H9 (cell line): ENCODE data around the gene XPNPEP3. TPM values are rescaled to one million over a fixed set of nuclear protein-coding genes. Genes with fewer than 3 reads are reported as not detected.

Experiments used
- DNase-seq: peaks from one replicate; pipeline ENCODE4 v3.0.0-alpha.2; 2017
- H2AFZ ChIP-seq: one replicate; pipeline ENCODE4 v1.6.1; 2013; ENCODE audit warnings: mild to moderate bottlenecking, low read length, control low read depth, moderate library complexity
- H2AK5ac ChIP-seq: 2 replicates; pipeline ENCODE4 v1.6.1; 2013; ENCODE audit warnings: low read length, control low read depth, mixed read lengths; ENCODE audit not compliant: insufficient read length
- H2BK120ac ChIP-seq: one replicate; pipeline ENCODE4 v1.6.1; 2013; ENCODE audit warnings: low read depth, mild to moderate bottlenecking, low read length, control low read depth, inconsistent platforms; ENCODE audit not compliant: poor library complexity, severe bottlenecking
- H2BK12ac ChIP-seq: 2 replicates; pipeline ENCODE4 v1.6.1; 2013; ENCODE audit warnings: low read length, control low read depth, mixed read lengths, low read depth; ENCODE audit not compliant: insufficient read length
- H2BK15ac ChIP-seq: 2 replicates; pipeline ENCODE4 v1.6.1; 2013; ENCODE audit warnings: low read depth, low read length, control low read depth
- H2BK20ac ChIP-seq: one replicate; pipeline ENCODE4 v1.6.1; 2013; ENCODE audit warnings: low read depth, mild to moderate bottlenecking, low read length, control low read depth, inconsistent platforms; ENCODE audit not compliant: poor library complexity, severe bottlenecking
- H2BK5ac ChIP-seq: 2 replicates; pipeline ENCODE4 v1.6.1; 2013; ENCODE audit warnings: low read length, control low read depth, mixed read lengths; ENCODE audit not compliant: insufficient read length
- H3K14ac ChIP-seq: 2 replicates; pipeline ENCODE4 v1.6.1; 2013; ENCODE audit warnings: low read length, control low read depth; ENCODE audit not compliant: insufficient read depth
- H3K18ac ChIP-seq: 2 replicates; pipeline ENCODE4 v1.6.1; 2013; ENCODE audit warnings: low read depth, mild to moderate bottlenecking, mixed read lengths, low read length, control low read depth; ENCODE audit not compliant: insufficient read length
- H3K23ac ChIP-seq: 2 replicates; pipeline ENCODE4 v1.6.1; 2013; ENCODE audit warnings: low read length, control low read depth, mixed read lengths, low read depth; ENCODE audit not compliant: insufficient read length
- H3K23me2 ChIP-seq: 2 replicates; pipeline ENCODE4 v1.6.1; 2013; ENCODE audit warnings: low read depth, mild to moderate bottlenecking, mixed read lengths, low read length, control low read depth; ENCODE audit not compliant: insufficient read length, poor library complexity, severe bottlenecking
- H3K27ac ChIP-seq: 2 replicates; pipeline ENCODE4 v1.5.1; 2013; ENCODE audit warnings: low read length, control low read depth, mixed read lengths, low read depth; ENCODE audit not compliant: insufficient read length
- H3K27me3 ChIP-seq: 2 replicates; pipeline ENCODE4 v1.6.1; 2013; ENCODE audit warnings: low read length, control low read depth, inconsistent platforms; ENCODE audit not compliant: insufficient read depth
- H3K4ac ChIP-seq: 2 replicates; pipeline ENCODE4 v1.6.1; 2013; ENCODE audit warnings: low read depth, mild to moderate bottlenecking, control low read depth, inconsistent platforms, low read length, moderate library complexity
- H3K4me1 ChIP-seq: 2 replicates; pipeline ENCODE4 v1.6.1; 2013; ENCODE audit warnings: low read length, control low read depth, inconsistent platforms; ENCODE audit not compliant: insufficient read depth
- H3K4me2 ChIP-seq: 2 replicates; pipeline ENCODE4 v1.6.1; 2013; ENCODE audit warnings: low read length, control low read depth, mixed read lengths; ENCODE audit not compliant: insufficient read length, insufficient read depth
- H3K56ac ChIP-seq: 2 replicates; pipeline ENCODE4 v1.6.1; 2013; ENCODE audit warnings: low read depth, mild to moderate bottlenecking, mixed read lengths, low read length, control low read depth; ENCODE audit not compliant: insufficient read length
- H3K79me1 ChIP-seq: 2 replicates; pipeline ENCODE4 v1.6.1; 2013; ENCODE audit warnings: low read depth, mild to moderate bottlenecking, moderate library complexity, low read length, control low read depth, inconsistent platforms; ENCODE audit not compliant: insufficient read depth, poor library complexity, severe bottlenecking
- H3K79me2 ChIP-seq: 2 replicates; pipeline ENCODE4 v1.6.1; 2013; ENCODE audit warnings: low read length, control low read depth, inconsistent platforms; ENCODE audit not compliant: insufficient read depth
- H3K9ac ChIP-seq: 2 replicates; pipeline ENCODE4 v1.6.1; 2013; ENCODE audit warnings: low read length, control low read depth, mixed read lengths; ENCODE audit not compliant: insufficient read length; ENCODE audit errors: extremely low read depth
- H3K9me3 ChIP-seq: one replicate; pipeline ENCODE4 v1.6.1; 2013; ENCODE audit warnings: low read depth, low read length, inconsistent platforms; ENCODE audit not compliant: control insufficient read depth
- H3T11ph ChIP-seq: one replicate; pipeline ENCODE4 v1.6.1; 2013; ENCODE audit warnings: mild to moderate bottlenecking, low read length, control low read depth, inconsistent platforms
- H4K20me1 ChIP-seq: one replicate; pipeline ENCODE4 v1.6.1; 2013; ENCODE audit not compliant: control insufficient read depth, insufficient read length, insufficient read depth
- H4K5ac ChIP-seq: 2 replicates; pipeline ENCODE4 v1.6.1; 2013; ENCODE audit warnings: low read depth, mild to moderate bottlenecking, mixed read lengths, low read length, control low read depth; ENCODE audit not compliant: insufficient read length
- H4K8ac ChIP-seq: replicated peaks from 2 replicates; pipeline ENCODE4 v1.6.1; 2013; ENCODE audit warnings: low read length, control low read depth, mixed read lengths, low read depth; ENCODE audit not compliant: insufficient read length
- H4K91ac ChIP-seq: 2 replicates; pipeline ENCODE4 v1.6.1; 2013; ENCODE audit warnings: low read depth, mild to moderate bottlenecking, moderate library complexity, mixed read lengths, low read length, control low read depth; ENCODE audit not compliant: insufficient read length
- H3K27ac Mint-ChIP-seq, 3 experiments: 2 replicates in 2 of 3; 3 replicates in 1 of 3; pipeline ENCODE4 v1.8.0; 2020 to 2021; ENCODE audit warnings: mixed read lengths in 3 of 3, mild to moderate bottlenecking in 1 of 3, moderate library complexity in 1 of 3
- H3K27me3 Mint-ChIP-seq: 2 replicates; pipeline ENCODE4 v1.8.0; 2021; ENCODE audit warnings: low read depth, mild to moderate bottlenecking, moderate library complexity, mixed read lengths
- H3K36me3 Mint-ChIP-seq, 3 experiments: 2 replicates in 2 of 3; 3 replicates in 1 of 3; pipeline ENCODE4 v1.8.0; 2020 to 2021; ENCODE audit warnings: low read depth in 3 of 3, mixed read lengths in 3 of 3; ENCODE audit not compliant: insufficient read depth in 1 of 3
- H3K4me1 Mint-ChIP-seq, 2 experiments: 2 replicates each; pipeline ENCODE4 v1.8.0; 2020; ENCODE audit warnings: mixed read lengths in 2 of 2
- H3K4me3 Mint-ChIP-seq, 2 experiments: 2 replicates in 1 of 2; 3 replicates in 1 of 2; pipeline ENCODE4 v1.8.0; 2020 to 2021; ENCODE audit warnings: mild to moderate bottlenecking in 2 of 2, mixed read lengths in 2 of 2, moderate library complexity in 1 of 2
- H3K9me3 Mint-ChIP-seq, 2 experiments: 2 replicates in 1 of 2; 3 replicates in 1 of 2; pipeline ENCODE4 v1.8.0; 2020; ENCODE audit warnings: mild to moderate bottlenecking in 2 of 2, mixed read lengths in 2 of 2, moderate library complexity in 1 of 2
- WGBS: extraction: QIAGEN DNeasy Blood & Tissue Kit; methylation state at CpG from one replicate; pipeline ENCODE4 v1.1.7; 2013; ENCODE audit warnings: missing lambda C conversion rate, low lambda C conversion rate, mixed read lengths; ENCODE audit not compliant: insufficient read length; ENCODE audit errors: extremely low coverage; 5-methylcytosine and 5-hydroxymethylcytosine counted together
- total RNA-seq: library from RNA; stranded (reverse); gene quantifications from 2 replicates; pipeline ENCODE4 v1.2.1, GENCODE V29; 2021
- TF ChIP-seq, protein P1 (sequence below): fragments of 200-600 bp; sonication (generic); conservative IDR thresholded peaks from 3 replicates; pipeline ENCODE4 v1.8.0; 2021; ENCODE audit warnings: antibody characterized with exemption, mild to moderate bottlenecking

Gene XPNPEP3
- total RNA-seq, 1 experiment from 2014 or later, result 18.3 TPM

DNA sequence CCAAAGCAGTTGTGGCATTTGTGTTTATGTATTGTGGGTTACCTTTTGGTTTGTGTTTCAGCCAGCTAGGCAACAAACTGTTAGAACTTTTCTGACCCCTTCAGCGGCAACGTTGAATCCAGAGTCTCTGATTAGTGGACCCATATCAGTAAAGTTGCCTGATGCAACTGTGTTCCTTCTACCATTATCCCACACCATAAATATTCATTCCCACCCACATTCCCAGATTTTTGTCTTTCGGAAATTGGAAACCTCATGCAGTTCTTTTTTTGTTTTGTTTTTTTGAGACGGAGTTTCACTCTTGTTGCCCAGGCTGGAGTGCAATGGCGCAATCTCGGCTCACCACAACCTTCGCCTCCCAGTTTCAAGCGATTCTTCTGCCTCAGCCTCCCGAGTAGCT lies 63.6 kb downstream of the XPNPEP3 start:
- no CpG with 5 or more reads among the region's 9 CpGs for WGBS
- H3K4me1 Mint-ChIP-seq, result no peaks in the 10 kb centered on the region
- H4K5ac ChIP-seq, result no peak overlapping the region
- no peak overlapping the region for H2BK20ac ChIP-seq
- no peaks in the 10 kb centered on the region for H3K79me1 ChIP-seq
- no peak overlapping the region for H2AFZ ChIP-seq
- H2AK5ac ChIP-seq, result no peak overlapping the region
- H3K18ac ChIP-seq, result no peak overlapping the region
- H3K23ac ChIP-seq, result no peak overlapping the region
- H3K4ac ChIP-seq, result no peak overlapping the region
- H3K36me3 Mint-ChIP-seq, result peaks cover 12 to 43% (median 29%) of the 10 kb centered on the region in 3 experiments; a peak in 6 of 7 replicates
- no peaks in the 10 kb centered on the region for H4K20me1 ChIP-seq
- no peak overlapping the region for H2BK120ac ChIP-seq
- no peak overlapping the region for H3K4me2 ChIP-seq
- H4K91ac ChIP-seq, result no peak overlapping the region
- no peak for DNase-seq
- H3K9me3 Mint-ChIP-seq, result no peaks in the 10 kb centered on the region
- no peak overlapping the region for H2BK12ac ChIP-seq
- no peaks in the 10 kb centered on the region for H3K9me3 ChIP-seq
- H3K27me3 Mint-ChIP-seq, result no peaks in the 10 kb centered on the region
- TF ChIP-seq, protein P1, sequence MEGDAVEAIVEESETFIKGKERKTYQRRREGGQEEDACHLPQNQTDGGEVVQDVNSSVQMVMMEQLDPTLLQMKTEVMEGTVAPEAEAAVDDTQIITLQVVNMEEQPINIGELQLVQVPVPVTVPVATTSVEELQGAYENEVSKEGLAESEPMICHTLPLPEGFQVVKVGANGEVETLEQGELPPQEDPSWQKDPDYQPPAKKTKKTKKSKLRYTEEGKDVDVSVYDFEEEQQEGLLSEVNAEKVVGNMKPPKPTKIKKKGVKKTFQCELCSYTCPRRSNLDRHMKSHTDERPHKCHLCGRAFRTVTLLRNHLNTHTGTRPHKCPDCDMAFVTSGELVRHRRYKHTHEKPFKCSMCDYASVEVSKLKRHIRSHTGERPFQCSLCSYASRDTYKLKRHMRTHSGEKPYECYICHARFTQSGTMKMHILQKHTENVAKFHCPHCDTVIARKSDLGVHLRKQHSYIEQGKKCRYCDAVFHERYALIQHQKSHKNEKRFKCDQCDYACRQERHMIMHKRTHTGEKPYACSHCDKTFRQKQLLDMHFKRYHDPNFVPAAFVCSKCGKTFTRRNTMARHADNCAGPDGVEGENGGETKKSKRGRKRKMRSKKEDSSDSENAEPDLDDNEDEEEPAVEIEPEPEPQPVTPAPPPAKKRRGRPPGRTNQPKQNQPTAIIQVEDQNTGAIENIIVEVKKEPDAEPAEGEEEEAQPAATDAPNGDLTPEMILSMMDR, result no peak
- H3K79me2 ChIP-seq, result no peaks in the 10 kb centered on the region
- H3K23me2 ChIP-seq, result no peaks in the 10 kb centered on the region
- H2BK5ac ChIP-seq, result no peak overlapping the region
- no peak overlapping the region for H4K8ac ChIP-seq
- no peak overlapping the region for H3T11ph ChIP-seq
- no peak overlapping the region for H3K56ac ChIP-seq
- no peak overlapping the region for H3K14ac ChIP-seq
- H3K9ac ChIP-seq, result no peak overlapping the region
- H3K4me1 ChIP-seq, result no peaks in the 10 kb centered on the region
- H3K27ac Mint-ChIP-seq, result peak overlapping the region in 1 of 3 experiments; percentile 57; a peak in 1 of 7 replicates
- no peaks in the 10 kb centered on the region for H3K27me3 ChIP-seq
- H2BK15ac ChIP-seq, result no peak overlapping the region
- no peak overlapping the region for H3K27ac ChIP-seq
- H3K4me3 Mint-ChIP-seq, result no peak overlapping the region
